SK-N-MC (cell line): ENCODE data around the gene MCM9.
A peak's percentile ranks its signal among the peaks of the same experiment; 100 is the strongest.

Source experiments
- DNase-seq: peaks from one replicate; pipeline ENCODE4 v3.0.0-alpha.2; 2011; ENCODE audit warnings: low read depth, low spot score
- H3K27ac ChIP-seq: fragments of 200-600 bp; sonication (generic); 2 replicates; pipeline ENCODE4 v1.5.1; 2016; ENCODE audit warnings: mixed run types
- H3K36me3 ChIP-seq: fragments of 200-600 bp; sonication (generic); 2 replicates; pipeline ENCODE4 v1.6.1; 2017; ENCODE audit warnings: antibody characterized with exemption, low read length, mixed read lengths; ENCODE audit not compliant: insufficient read depth
- H3K4me3 ChIP-seq: fragments of 200-600 bp; sonication (generic); 2 replicates; pipeline ENCODE4 v1.5.1; 2016
- H3K9ac ChIP-seq: fragments of 200-600 bp; sonication (generic); 2 replicates; pipeline ENCODE4 v1.8.0; 2017; ENCODE audit warnings: mixed run types, mixed read lengths; ENCODE audit not compliant: insufficient read length
- H3K9me3 ChIP-seq: fragments of 200-600 bp; sonication (generic); 2 replicates; pipeline ENCODE4 v1.6.1; 2017; ENCODE audit warnings: low read depth, mild to moderate bottlenecking, antibody characterized with exemption, low read length, moderate library complexity, mixed read lengths
- EZH2 ChIP-seq: fragments of 200-600 bp; sonication (generic); IDR thresholded peaks from one replicate; pipeline ENCODE4 v1.6.1; 2017; ENCODE audit warnings: antibody characterized with exemption
- FOXP2 ChIP-seq: optimal IDR thresholded peaks from 2 replicates; pipeline ENCODE3; 2011; ENCODE audit warnings: mild to moderate bottlenecking, moderate library complexity; ENCODE audit not compliant: insufficient read depth; ENCODE audit errors: extremely low read length, control extremely low read depth
- POLR2AphosphoS5 ChIP-seq: IDR thresholded peaks from 2 replicates; pipeline ENCODE4 v1.6.1; 2012; ENCODE audit warnings: mild to moderate bottlenecking, low read depth, low read length, borderline replicate concordance

MCM9 gene

GRCh38 chr6:118935978-118936703 is 1.2 kb upstream of the MCM9 start:
- Histone ChIP-seq H3K27ac (no peak overlapping the region), H3K9me3 (no peaks in the 10 kb centered on the region), H3K9ac (no peak overlapping the region), H3K4me3 (no peak overlapping the region), H3K36me3 (peaks cover 14% of the 10 kb centered on the region)
- DNase-seq = no peak
- TF ChIP-seq EZH2 (no peak), POLR2AphosphoS5 (no peak), FOXP2 (no peak)

- H3K36me3 ChIP-seq = peaks cover 22% of the 10 kb centered on the region
- no peaks in the 10 kb centered on the region for H3K9me3 ChIP-seq
- TF ChIP-seq POLR2AphosphoS5 (no peak), FOXP2 (no peak), EZH2 (no peak)
- peak overlapping the region; percentile 71; the same call in 1 of the 2 replicates for H3K27ac ChIP-seq
- peak overlapping the region; percentile 88 for H3K4me3 ChIP-seq
- peak overlapping the region; percentile 94 for H3K9ac ChIP-seq
- no peak for DNase-seq
These were observed 341 bp upstream of the MCM9 start for GRCh38 chr6:118935331-118935668.

GRCh38 chr6:118933855-118934460 is 1.0 kb downstream of the MCM9 start:
- no peak overlapping the region for H3K9ac ChIP-seq
- peaks cover 33% of the 10 kb centered on the region for H3K36me3 ChIP-seq
- no peak overlapping the region for H3K27ac ChIP-seq
- no peak for DNase-seq
- peak overlapping the region; percentile 88 for H3K4me3 ChIP-seq
- TF ChIP-seq EZH2 (no peak), POLR2AphosphoS5 (no peak), FOXP2 (no peak)
- H3K9me3 ChIP-seq = no peaks in the 10 kb centered on the region

GRCh38 chr6:118932421-118932820 is 2.5 kb downstream of the MCM9 start:
- Histone ChIP-seq H3K27ac (no peak overlapping the region), H3K36me3 (peaks cover 48% of the 10 kb centered on the region), H3K9ac (no peak overlapping the region), H3K9me3 (no peaks in the 10 kb centered on the region), H3K4me3 (no peak overlapping the region)
- TF ChIP-seq FOXP2 (no peak), EZH2 (no peak), POLR2AphosphoS5 (no peak)
- DNase-seq = no peak

GRCh38 chr6:118931436-118931835 is 3.5 kb downstream of the MCM9 start:
- DNase-seq = no peak
- peaks cover 58% of the 10 kb centered on the region for H3K36me3 ChIP-seq
- no peak overlapping the region for H3K27ac ChIP-seq

GRCh38 chr6:118930680-118931079 is 4.3 kb downstream of the MCM9 start:
- Histone ChIP-seq H3K36me3 (peaks cover 65% of the 10 kb centered on the region), H3K27ac (no peak overlapping the region), H3K9me3 (no peaks in the 10 kb centered on the region), H3K4me3 (no peak overlapping the region), H3K9ac (no peak overlapping the region)
- TF ChIP-seq FOXP2 (no peak), EZH2 (no peak), POLR2AphosphoS5 (no peak)
- DNase-seq = no peak

More at GRCh38 chr6:118931436-118931835, 3.5 kb downstream of the MCM9 start:
- Histone ChIP-seq H3K4me3 (no peak overlapping the region), H3K9ac (no peak overlapping the region), H3K9me3 (no peaks in the 10 kb centered on the region)
- no peak for TF ChIP-seq EZH2
- TF ChIP-seq FOXP2 = no peak
- no peak for TF ChIP-seq POLR2AphosphoS5

GRCh38 chr6:118923035-118923434 is 11.9 kb downstream of the MCM9 start:
- H3K4me3 ChIP-seq = no peak overlapping the region
- no peak overlapping the region for H3K27ac ChIP-seq
- peaks cover 89% of the 10 kb centered on the region for H3K36me3 ChIP-seq
- H3K9me3 ChIP-seq = no peaks in the 10 kb centered on the region
- no peak for TF ChIP-seq POLR2AphosphoS5
- no peak for TF ChIP-seq FOXP2
- no peak for TF ChIP-seq EZH2
- no peak for DNase-seq
- no peak overlapping the region for H3K9ac ChIP-seq

GRCh38 chr6:118921084-118921483 is 13.9 kb downstream of the MCM9 start:
- Histone ChIP-seq H3K4me3 (no peak overlapping the region), H3K36me3 (peaks cover 84% of the 10 kb centered on the region), H3K9ac (no peak overlapping the region), H3K9me3 (no peaks in the 10 kb centered on the region), H3K27ac (no peak overlapping the region)
- TF ChIP-seq FOXP2 (no peak), POLR2AphosphoS5 (no peak), EZH2 (no peak)
- DNase-seq = no peak
